Measurements from ENCODE around the gene RPS21.

Gene RPS21

DNA sequence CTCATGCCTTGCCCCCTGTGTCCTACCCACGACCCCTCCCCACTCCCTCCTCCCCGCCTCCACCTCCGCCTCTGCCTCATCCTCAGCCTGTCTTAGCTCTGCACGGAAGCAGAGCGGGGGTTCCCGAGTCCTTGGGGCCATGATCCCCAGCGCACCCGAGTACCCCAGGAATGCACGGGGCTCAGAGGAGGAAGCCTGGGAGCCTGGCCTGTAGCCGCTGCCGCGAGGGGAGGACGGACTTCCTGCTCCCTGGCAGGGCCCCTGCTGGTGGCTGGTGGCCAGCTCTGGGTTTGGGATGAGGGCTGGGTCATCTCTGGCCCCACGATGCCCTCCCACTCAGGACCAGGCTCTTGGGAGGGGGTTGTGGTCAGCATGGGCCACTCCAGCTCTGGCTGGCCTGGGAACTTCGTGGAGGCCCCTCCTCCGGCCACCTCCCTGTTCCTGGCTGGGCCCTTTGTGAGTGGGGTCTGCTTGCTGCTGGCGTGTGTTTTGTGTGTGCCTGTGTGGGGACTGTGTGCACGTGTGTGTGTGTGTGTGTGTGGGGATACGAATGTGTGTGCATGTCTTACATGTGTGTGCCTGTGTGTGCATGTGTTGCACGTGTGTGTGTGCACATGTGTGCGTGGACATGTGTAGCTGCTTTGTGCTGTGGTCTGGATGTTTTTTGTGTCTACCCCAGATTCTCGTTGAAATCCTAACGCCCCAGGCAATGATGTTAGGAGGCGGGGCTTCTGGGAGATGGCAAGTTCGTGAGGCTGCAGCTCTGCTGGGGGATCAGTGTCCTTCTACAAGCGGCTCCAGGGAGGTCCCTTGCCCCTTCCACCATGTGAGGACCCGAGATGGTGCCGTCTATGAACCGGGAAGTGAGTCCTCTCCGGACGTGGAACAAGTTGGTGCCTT lies 41.7 kb downstream of the RPS21 start:
- DNase-seq, result no peak

DNA sequence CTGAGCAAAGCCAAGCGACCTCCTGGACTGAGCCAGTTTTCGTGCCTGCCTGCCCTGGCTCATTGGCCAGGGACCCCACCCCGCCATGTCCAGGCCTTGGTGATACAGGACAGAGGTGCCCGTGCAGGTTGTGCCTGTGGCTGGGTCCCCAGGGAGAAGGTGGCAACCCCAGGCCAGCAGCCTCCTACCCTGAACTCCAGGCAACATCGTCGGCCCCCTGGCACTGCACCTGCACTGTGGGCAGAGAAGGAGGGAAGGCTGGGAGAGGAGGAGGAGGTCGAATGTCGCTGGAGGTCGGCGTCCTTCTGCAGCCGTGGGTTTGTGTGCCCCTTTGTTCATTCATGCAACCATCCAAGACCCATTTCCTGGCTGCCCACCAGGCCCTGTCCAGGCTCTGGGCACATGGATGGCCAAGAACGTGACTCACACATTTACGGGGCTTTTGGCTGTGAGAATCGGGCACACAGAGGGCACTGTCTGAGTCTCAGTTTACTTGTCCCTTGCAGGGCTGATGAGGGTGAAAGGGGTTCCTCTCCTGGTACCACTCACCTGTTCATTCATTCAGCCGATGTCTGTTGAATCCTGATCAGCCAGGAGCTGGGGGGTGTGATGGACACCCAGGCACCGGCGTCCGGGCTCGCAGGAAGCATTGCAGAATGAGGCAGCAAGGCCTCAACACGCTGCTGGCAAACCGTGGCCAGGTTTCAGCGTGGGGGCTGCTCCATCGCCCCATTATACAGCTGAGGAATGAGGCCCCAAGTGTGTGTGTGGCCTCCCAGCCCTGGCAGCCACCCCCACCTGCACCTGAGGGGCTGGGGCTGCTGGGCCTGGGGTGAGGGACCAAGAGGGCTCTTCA lies 42.8 kb downstream of the RPS21 start:
- no peak for DNase-seq

DNA sequence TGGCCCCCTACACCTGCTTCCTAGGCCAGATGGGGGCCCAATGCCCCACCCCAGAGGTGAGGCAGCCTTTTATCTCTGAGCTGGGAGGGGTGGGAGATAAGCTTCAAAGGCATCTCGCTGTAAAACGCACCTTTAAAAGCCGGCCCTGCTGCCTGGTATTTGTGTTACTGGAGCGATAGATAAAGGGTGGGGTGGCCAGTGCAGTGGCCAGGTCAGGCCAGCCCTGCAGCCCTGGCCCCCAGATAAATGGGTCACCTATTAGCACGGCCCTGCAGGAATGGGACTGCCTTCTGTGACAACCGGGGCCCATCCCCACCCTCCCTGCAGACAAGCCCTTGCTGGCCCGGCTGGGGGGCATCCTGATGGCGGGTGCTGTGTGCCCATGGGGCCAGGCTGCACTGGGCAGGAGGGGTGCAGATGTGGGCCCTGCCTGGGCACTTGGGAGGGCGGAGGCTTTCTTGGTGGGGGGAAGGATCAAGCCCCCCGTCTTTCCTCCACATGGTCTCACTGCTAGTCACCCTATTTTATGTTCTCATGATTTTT lies 43.5 kb downstream of the RPS21 start:
- DNase-seq, result no peak

DNA sequence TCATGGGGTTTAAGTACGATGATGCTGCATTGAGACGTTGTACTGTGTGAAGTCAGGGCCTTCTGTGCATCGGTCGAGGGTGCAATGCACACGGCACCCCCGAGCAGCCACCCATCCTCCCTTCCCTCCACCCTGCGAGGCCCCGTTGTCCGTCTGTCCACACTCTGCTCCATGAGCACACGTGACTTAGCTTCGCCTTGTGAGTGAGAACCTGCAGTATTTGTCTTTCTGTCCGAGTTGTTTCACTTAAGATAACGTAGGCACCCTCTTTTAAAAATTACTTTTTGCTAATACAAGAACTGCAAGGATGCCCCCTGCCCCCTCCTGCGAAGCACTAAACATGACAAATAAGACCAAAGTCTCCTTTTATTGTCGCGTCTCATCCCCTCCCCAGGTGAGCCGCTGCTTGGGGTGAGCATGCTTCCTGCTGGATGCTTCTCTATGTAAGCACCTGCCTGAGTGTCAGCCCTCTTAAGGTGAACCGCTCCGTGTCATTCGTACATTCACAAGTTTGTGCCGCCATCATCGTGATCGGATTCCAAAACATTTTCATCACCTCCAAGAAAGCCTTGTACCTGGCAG lies 44.1 kb downstream of the RPS21 start:
- DNase-seq, result no peak

DNA sequence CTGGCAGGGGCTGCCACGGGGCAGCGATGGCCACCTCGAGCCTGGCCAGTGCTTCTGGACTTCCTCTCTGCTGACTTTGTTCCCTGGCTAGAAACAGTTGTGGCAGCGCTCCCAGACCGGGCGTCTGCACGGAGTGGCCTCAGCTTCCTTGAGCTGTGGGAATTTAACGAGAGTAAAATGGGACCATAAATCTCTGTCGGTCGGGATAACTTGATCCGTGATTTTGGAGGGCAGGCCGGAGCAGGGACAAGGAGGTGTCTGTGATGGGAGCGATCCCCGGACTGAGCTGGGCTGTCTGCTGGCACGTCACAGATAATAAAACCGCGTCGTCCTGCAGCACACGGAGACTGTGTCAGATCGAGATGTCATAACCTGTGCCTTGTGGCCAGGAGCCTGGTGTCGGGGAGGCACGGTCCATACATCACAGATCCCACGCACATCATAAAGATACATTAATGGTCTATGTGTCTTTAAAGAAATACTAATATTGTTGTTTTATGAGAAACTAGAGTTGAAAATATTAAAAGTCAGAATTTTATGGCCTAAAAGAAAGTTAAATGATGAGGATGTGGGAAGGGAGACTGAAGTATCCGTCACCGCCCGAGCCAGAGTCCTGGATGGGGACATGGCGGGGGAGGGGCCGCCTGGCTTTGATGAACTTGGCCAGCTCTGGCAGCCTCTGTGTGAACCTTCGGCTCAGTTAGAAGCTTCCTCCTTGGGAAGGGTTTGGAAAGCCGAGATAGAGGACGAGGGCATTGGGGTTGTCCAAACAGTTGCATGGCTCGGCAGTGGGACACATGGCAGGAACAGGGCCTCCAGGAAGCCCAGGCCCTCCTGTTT lies 47.0 kb downstream of the RPS21 start:
- DNase-seq, result no peak

DNA sequence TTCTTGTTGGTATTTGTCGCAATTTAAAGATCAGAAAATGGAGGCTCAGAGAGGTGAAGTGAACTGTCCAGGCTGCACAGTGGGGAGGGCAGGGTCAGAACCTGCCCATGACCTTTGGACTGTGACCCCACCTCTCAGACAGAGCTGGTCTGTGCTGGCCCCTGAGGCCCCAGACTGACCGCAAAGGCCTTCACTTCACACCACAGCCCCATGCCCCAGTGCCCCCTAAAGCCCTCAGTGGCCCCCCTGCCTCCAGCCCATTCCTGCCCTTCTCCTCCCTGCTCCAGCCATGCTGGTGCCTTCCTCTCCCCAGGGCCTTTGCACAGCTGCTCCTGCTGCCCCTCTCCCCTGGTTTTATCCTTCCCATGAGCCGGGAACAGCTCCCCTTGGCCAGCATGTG lies 49.8 kb downstream of the RPS21 start:
- DNase-seq, result no peak

DNA sequence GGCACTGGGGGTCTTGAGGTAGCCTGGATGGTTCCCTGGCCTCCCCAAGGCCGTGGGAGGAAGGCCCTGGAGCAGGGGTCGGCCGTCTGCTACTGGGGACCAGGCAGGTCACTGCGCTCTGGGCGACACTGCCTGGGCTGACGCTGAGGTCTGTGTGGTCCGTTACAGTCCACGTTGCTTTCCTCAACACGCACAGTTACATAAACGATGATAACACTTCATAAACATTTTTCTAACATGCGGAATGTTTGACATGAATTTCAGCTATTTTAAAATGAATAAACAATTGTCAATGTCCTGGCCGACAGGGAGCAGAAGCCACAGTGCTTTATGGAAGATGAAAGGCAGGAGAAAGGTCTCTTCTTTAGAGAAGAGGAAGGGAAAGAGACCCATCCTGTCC lies 50.6 kb downstream of the RPS21 start:
- DNase-seq, result no peak

DNA sequence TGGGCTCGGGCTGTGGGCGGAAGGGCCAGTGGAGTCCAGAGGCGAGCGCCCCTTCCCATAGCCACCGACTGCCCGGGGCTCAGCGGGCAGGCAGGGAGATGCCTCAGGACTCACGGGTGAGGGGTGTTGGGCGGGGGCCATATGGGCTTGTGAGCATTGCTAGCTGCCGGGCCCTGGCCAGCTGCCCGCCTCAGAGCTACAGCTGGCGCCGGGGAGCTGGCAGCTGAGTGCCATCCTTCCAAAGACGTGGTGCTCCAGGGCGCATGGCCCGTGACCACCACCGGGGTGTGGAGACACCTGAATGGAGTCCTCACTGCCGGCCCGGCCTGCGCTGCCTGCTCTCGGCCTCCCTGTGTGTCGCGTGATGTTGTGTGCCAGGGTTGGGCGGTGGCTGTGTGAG lies 51.0 kb downstream of the RPS21 start:
- DNase-seq, result no peak

Data from activated CD8-positive, alpha-beta memory T cell treated with anti-CD3 and anti-CD28 coated beads for 24 hours (primary cell).